Tibial nerve (tissue), 4 donors: ENCODE measurements around the gene IRS1.

Experiments
- CTCF ChIP-seq, 5 experiments: fragments of 200-600 bp in 3 of 5; fragments of 450-650 bp in 2 of 5; sonication (generic) in 3 of 5; IDR thresholded peaks; one replicate each; pipeline ENCODE4 v1.5.1; 2016 to 2019; ENCODE audit warnings: antibody characterized with exemption in 5 of 5, mild to moderate bottlenecking in 3 of 5, moderate library complexity in 2 of 5
- EP300 ChIP-seq, 2 donors: sonication (generic); formaldehyde crosslinking; IDR thresholded peaks; one replicate each; pipeline ENCODE4 v1.6.1; 2017; ENCODE audit warnings: antibody characterized with exemption in 2 of 2, mild to moderate bottlenecking in 1 of 2
- POLR2A ChIP-seq, 2 donors: fragments of 450-650 bp; IDR thresholded peaks; one replicate each; pipeline ENCODE4 v1.6.1; 2017; ENCODE audit warnings: antibody characterized with exemption in 2 of 2, mild to moderate bottlenecking in 2 of 2, moderate library complexity in 2 of 2

- TF ChIP-seq CTCF (IDR thresholded peaks at IDR 0.05), result no peak
- TF ChIP-seq EP300 (IDR thresholded peaks at IDR 0.05), result no peak
- TF ChIP-seq POLR2A (IDR thresholded peaks at IDR 0.05), result no peak
These were observed 1.6 kb downstream of the IRS1 start for GRCh38 chr2:226797989-226798421.
